Esophagus muscularis mucosa (tissue), 4 donors: ENCODE results near the gene ENOX1.

Source experiments
- CTCF ChIP-seq, 3 experiments: fragments of 200-600 bp in 2 of 3; fragments of 450-650 bp in 1 of 3; sonication (generic) in 2 of 3; IDR thresholded peaks; one replicate each; pipeline ENCODE4 v1.5.1; 2017 to 2019; ENCODE audit warnings: antibody characterized with exemption in 3 of 3, mild to moderate bottlenecking in 2 of 3, moderate library complexity in 1 of 3
- EP300 ChIP-seq: sonication (generic); formaldehyde crosslinking; IDR thresholded peaks from one replicate; pipeline ENCODE4 v1.6.1; 2017; ENCODE audit warnings: antibody characterized with exemption
- POLR2A ChIP-seq: fragments of 450-650 bp; IDR thresholded peaks from one replicate; pipeline ENCODE4 v1.6.1; 2017; ENCODE audit warnings: antibody characterized with exemption, moderate library complexity, mild to moderate bottlenecking, low read depth
- POLR2AphosphoS5 ChIP-seq, 2 donors: sonication (generic); formaldehyde crosslinking; IDR thresholded peaks; one replicate each; pipeline ENCODE4 v1.6.1; 2017; ENCODE audit warnings: antibody characterized with exemption in 2 of 2

GRCh38 chr13:43166644-43167457, 619.9 kb downstream of the ENOX1 start:
- TF ChIP-seq POLR2AphosphoS5 (IDR thresholded peaks at IDR 0.05) (no peak), POLR2A (no peak), CTCF (IDR thresholded peaks at IDR 0.05) (no peak), EP300 (no peak)
